HEK293T (cell line): Measurements from ENCODE around the gene CNTN5.

Experiments used
- BHLHE40 ChIP-seq: fragments of 450-650 bp; IDR thresholded peaks from 2 replicates; pipeline ENCODE4 v1.6.1; 2016; ENCODE audit warnings: mild to moderate bottlenecking, moderate library complexity, borderline replicate concordance
- ELF4 ChIP-seq: fragments of 450-650 bp; IDR thresholded peaks from 2 replicates; pipeline ENCODE4 v1.6.1; 2017; ENCODE audit warnings: antibody characterized with exemption
- FOXK2 ChIP-seq: fragments of 450-650 bp; IDR thresholded peaks from 2 replicates; pipeline ENCODE4 v1.6.1; 2016; ENCODE audit warnings: mild to moderate bottlenecking
- L3MBTL2 ChIP-seq: fragments of 450-650 bp; conservative IDR thresholded peaks from 2 replicates; pipeline ENCODE4 v1.6.1; 2016; ENCODE audit warnings: mild to moderate bottlenecking
- NFRKB ChIP-seq: fragments of 450-650 bp; IDR thresholded peaks from 2 replicates; pipeline ENCODE4 v1.6.1; 2016; ENCODE audit warnings: mild to moderate bottlenecking, moderate library complexity
- PKNOX1 ChIP-seq: fragments of 450-650 bp; IDR thresholded peaks from 2 replicates; pipeline ENCODE4 v1.6.1; 2016
- SUZ12 ChIP-seq: fragments of 450-650 bp; IDR thresholded peaks from 2 replicates; pipeline ENCODE4 v1.6.1; 2016; ENCODE audit warnings: mild to moderate bottlenecking
- TARDBP ChIP-seq: fragments of 450-650 bp; IDR thresholded peaks from 2 replicates; pipeline ENCODE4 v1.6.1; 2016
- ZNF384 ChIP-seq: fragments of 450-650 bp; IDR thresholded peaks from 2 replicates; pipeline ENCODE4 v1.6.1; 2016

DNA sequence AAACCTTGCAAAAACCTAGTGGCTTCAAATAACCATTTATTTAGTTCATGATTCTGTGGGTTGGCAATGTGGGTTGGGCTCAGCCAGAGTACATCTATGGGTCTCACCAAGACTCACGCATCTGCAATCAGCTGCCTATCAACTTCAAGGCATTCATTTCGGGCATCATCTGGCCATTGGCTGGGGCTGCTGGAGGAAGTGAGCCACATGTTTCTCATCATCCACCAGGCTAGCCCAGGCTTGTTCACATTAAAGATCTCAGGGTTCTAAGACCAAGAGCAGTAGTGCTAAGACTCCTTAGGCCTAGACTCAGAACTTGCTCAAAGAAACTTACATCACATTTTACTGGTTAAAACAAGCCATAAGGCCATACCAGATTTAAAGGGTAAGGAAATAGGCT lies 1187.5 kb downstream of the CNTN5 start:
- TF ChIP-seq SUZ12 (no peak), TARDBP (no peak), L3MBTL2 (no peak), PKNOX1 (no peak), BHLHE40 (no peak), ELF4 (no peak), FOXK2 (no peak), NFRKB (no peak), ZNF384 (no peak)
